Cortex of kidney (tissue), 1 donor: ENCODE measurements around the gene CUL5.
"Not testable (repeated sequence)": the region's sequence is repeated elsewhere in the genome, so short reads cannot be mapped to it uniquely, and the experiment has no call there.

Experiments
- DNase-seq: peaks from one replicate; lab custom pipeline; 2025; lab: John Stamatoyannopoulos, UW

CUL5 gene

GRCh38 chr11:108025387-108026080 is 16.8 kb downstream of the CUL5 start:
- no peak for DNase-seq

DNA sequence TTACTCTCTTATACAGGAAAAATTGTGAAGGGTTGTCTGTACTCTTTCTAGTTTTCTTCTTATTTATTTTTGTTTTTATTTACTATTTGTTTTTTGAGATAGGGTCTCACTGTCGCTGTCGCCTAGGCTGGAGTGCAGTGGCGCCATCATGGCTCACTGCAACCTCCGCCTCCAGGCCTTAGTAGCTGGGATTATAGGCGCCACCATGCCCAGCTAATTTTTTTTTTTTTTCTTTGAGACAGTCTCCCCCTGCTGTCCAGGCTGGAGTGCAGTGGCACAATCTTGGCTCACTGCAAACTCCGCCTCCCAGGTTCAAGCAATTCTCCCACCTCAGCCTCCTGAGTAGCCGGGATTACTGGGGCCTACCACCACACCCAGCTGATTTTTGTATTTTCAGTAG is 18.4 kb downstream of the CUL5 start:
- DNase-seq, result no peak

- DNase-seq, result not testable (repeated sequence)
Observed at GRCh38 chr11:108028822-108029441, 20.2 kb downstream of the CUL5 start.

DNA sequence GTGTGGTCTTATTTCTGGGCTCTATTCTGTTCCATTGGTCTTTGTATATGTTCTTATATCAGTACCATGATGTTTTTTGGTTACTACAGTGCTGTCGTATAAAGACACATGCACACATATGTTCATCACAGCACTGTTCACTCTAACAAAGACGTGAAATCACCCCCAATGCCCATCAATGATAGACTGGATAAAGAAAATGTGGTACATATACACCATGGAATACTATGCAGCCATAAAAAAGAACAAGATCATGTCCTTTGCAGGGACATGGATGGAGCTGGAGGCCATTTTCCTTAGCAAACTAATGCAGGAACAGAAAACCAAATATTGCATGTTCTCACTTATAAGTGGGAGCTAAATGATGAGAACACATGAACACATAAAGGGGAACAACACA is 22.9 kb downstream of the CUL5 start:
- not testable (repeated sequence) for DNase-seq

- DNase-seq, result no peak
Observed at GRCh38 chr11:108032800-108033199, 24.1 kb downstream of the CUL5 start.

- DNase-seq, result no peak
Observed at GRCh38 chr11:108034034-108034433, 25.3 kb downstream of the CUL5 start.

GRCh38 chr11:108034952-108035351 is 26.3 kb downstream of the CUL5 start:
- DNase-seq, result no peak

GRCh38 chr11:108035690-108036089 is 27.0 kb downstream of the CUL5 start:
- no peak for DNase-seq

DNA sequence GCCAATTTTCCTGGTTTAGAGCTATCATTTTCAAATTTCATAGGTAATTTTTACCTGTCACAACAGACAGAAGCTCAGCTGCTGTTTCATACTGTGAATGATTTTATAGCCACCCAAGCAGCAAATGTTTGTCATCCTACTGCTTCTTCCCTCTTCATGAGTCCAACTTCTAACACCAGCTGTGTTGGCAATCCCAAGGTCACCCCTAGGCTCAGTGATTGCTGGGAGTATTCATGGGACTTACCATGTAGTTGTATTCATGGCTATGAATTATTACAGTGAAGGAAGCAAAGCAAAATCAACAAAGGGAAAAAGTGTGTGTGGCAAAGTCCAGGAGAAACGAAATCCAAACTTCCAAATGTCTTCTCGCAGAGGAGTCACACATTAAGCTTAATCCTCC is 28.5 kb downstream of the CUL5 start:
- DNase-seq, result no peak

- no peak for DNase-seq
Observed at GRCh38 chr11:108037636-108038035, 28.9 kb downstream of the CUL5 start.

DNA sequence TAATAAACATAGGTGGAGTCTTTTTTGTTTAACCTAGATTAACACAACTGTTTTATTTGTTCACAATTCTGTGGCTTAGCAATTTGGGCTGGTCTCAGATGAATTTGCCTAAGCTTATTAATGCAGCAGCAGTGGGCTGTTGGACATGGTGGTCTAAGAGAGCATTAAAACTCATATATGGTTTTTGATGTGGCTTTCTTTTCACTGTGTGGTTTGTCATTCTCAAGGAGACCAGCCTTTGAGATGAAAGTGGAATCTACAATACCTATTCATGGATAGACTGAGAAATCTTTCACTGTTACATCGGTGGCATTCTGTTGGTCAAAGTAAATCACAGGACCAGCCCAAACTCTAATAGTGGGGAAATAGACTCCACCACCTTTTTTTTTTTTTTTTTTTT is 39.6 kb downstream of the CUL5 start:
- no peak for DNase-seq

DNA sequence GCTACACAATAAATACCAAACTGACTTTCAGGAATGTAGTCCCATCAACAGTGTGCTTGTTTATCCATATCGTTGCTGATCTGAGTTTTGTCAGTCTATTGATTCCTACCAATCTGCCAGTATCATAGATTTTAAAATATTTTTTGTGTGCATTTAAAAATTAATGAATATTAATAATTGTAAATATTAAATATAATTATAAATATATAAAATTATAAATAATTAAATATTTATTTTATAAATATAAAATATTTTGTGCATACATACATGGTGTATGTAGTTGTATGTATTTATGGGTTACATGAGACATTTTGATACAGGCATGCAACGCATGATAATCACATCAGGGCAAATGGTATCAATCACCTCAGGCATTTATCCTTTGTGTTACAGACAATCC is 53.6 kb downstream of the CUL5 start:
- DNase-seq, result no peak

DNA sequence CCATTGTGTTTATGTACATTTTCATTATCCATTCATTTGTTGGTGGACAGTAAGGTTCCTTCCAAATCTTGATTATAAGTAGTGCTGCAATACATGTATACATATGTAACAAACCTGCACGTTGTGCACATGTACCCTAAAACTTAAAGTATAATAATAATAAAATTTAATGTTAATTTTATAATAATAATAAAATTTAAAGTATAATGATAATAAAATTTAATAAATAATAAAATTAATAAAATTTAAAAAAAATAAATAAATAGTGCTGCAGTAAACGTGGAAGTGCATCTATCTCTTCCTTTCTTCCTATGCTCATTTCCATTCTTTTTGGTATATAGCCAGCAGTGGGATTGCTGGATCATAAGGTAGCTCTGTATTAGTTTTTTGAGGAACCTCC is 54.7 kb downstream of the CUL5 start:
- no peak for DNase-seq

- no peak for DNase-seq
Observed at GRCh38 chr11:108069947-108070346, 61.2 kb downstream of the CUL5 start.

DNA sequence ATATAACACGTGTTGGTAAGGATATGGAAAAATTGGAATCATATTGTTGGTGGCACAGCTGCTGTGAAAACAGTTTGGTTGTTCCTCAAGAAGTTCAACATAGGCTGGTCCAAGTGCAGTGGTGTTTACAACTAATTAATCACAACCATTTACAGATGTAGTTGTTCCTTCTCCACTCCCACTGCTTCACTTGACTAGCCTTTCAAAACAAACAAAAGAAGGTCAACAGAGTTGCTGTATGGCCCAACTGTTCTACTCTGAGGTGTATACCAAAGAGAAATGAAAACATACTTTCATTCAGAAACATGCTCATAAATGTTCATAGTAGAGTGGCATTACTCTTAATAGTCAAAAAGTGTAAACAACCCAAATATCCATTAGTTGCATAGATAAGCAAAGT is 76.1 kb downstream of the CUL5 start:
- no peak for DNase-seq

GRCh38 chr11:108085672-108086071 is 77.0 kb downstream of the CUL5 start:
- no peak for DNase-seq

- DNase-seq, result no peak
Observed at GRCh38 chr11:108092134-108092533, 83.4 kb downstream of the CUL5 start.

DNA sequence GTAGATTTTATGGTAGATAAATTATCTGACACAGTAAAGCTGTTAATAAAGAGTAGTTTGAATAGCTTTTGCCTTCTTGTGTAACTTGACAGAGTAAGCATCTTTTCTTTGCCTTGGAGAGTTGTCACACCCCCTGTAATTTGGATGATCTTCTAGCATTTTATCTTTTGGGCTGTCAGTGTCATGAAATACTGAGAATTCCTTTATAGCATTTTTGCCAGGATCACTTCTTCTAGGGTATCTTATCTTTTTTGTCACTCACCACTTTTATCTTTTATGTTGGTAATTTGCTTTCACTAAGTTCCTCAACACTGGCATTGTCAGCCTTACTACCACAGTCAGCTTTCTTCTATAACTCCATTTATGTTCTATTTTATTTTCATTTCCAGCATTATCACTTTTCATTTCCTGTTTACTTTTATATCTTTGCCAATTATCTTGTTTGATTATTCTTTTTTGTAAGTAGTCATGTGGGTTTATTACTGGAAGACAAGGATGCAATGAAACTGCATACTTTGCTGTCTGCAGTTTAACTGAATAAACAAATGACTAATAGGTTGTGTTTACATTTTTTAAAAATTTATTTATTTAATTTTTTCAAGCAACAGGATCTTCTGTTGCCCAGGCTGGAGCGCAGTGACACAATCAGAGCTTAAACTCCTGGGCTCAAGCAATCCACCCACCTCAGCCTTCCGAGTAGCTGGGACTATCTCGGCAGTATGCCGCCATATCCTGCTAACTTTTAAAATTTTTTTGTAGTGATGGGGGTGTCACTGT is 84.6 kb downstream of the CUL5 start:
- no peak for DNase-seq

DNA sequence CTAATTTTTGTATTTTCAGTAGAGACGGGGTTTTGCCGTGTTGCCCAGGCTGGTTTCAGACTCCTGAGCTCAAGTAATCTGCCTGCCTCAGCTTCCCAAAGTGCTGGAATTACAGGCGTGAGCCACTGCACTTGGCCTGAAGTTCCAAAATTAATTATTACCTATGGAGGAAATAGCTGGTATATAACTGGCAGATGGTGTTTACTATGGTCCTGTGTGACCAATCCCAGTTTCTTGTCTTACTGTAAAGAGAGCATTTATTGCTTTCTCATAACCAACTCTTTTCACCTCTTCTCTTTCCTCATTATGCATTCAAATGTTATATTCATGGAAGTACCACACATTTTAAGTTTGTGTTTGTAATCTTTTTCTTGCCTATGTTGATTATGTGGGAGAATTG is 88.5 kb downstream of the CUL5 start:
- no peak for DNase-seq

- no peak for DNase-seq
Observed at GRCh38 chr11:108101090-108101775, 92.5 kb downstream of the CUL5 start.

DNA sequence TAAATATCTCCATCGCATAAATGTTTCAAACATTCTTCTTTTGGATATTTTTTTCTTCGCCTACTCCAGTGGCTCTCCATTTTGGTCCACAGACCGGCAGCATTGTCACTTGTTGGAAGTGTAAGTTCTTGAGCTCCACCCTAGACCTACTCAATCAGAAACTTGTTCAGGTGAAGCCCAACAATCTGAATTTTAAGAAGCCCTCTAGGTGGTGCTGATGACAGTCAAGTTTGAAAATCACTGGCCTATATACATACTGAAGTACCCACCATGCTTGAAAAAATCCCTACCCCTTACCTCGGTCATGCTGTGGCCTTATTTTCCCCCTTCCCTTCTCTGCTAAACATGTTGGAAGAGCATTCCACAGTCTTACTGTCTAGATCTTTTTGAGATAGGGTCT is 102.4 kb downstream of the CUL5 start:
- no peak for DNase-seq

GRCh38 chr11:108112057-108112456 is 103.4 kb downstream of the CUL5 start:
- no peak for DNase-seq
